Measurements from ENCODE around the gene STK11IP.

STK11IP gene

GRCh38 chr2:219559156-219559915, 38.3 kb upstream of the STK11IP start:
- Mint-ChIP-seq H3K27ac (no peak overlapping the region), H3K4me1 (no peaks in the 10 kb centered on the region), H3K9me3 (no peaks in the 10 kb centered on the region), H3K27me3 (peaks cover 37% of the 10 kb centered on the region), H3K4me3 (no peak overlapping the region), H3K36me3 (no peaks in the 10 kb centered on the region)
- ATAC-seq (ENCODE audit: low read depth) = no peak
- no peak for DNase-seq (ENCODE audit: low spot score in 2 of 2)

GRCh38 chr2:219560037-219560892, 37.4 kb upstream of the STK11IP start:
- ATAC-seq (ENCODE audit: low read depth) (peak; percentile 66), DNase-seq (ENCODE audit: low spot score in 2 of 2) (no peak)
- no peak overlapping the region for H3K27ac Mint-ChIP-seq
- peaks cover 34% of the 10 kb centered on the region for H3K27me3 Mint-ChIP-seq
- H3K9me3 Mint-ChIP-seq = no peaks in the 10 kb centered on the region
- no peaks in the 10 kb centered on the region for H3K4me1 Mint-ChIP-seq
- no peak overlapping the region for H3K4me3 Mint-ChIP-seq
- no peaks in the 10 kb centered on the region for H3K36me3 Mint-ChIP-seq

GRCh38 chr2:219560893-219561178, 36.8 kb upstream of the STK11IP start:
- no peak for DNase-seq (ENCODE audit: low spot score in 2 of 2)
- H3K4me1 Mint-ChIP-seq = no peaks in the 10 kb centered on the region
- peaks cover 36% of the 10 kb centered on the region for H3K27me3 Mint-ChIP-seq
- no peaks in the 10 kb centered on the region for H3K36me3 Mint-ChIP-seq
- ATAC-seq (ENCODE audit: low read depth) = no peak
- no peak overlapping the region for H3K27ac Mint-ChIP-seq
- no peaks in the 10 kb centered on the region for H3K9me3 Mint-ChIP-seq
- H3K4me3 Mint-ChIP-seq = no peak overlapping the region

- ATAC-seq (ENCODE audit: low read depth) = no peak
- no peak overlapping the region for H3K27ac Mint-ChIP-seq
- no peak for DNase-seq (ENCODE audit: low spot score in 2 of 2)
- no peaks in the 10 kb centered on the region for H3K9me3 Mint-ChIP-seq
- H3K36me3 Mint-ChIP-seq = no peaks in the 10 kb centered on the region
- H3K4me3 Mint-ChIP-seq = no peak overlapping the region
- H3K4me1 Mint-ChIP-seq = no peaks in the 10 kb centered on the region
- peaks cover 37% of the 10 kb centered on the region for H3K27me3 Mint-ChIP-seq
Measured at GRCh38 chr2:219561179-219562048, 36.2 kb upstream of the STK11IP start.

GRCh38 chr2:219562049-219563020, 35.3 kb upstream of the STK11IP start:
- Mint-ChIP-seq H3K36me3 (no peaks in the 10 kb centered on the region), H3K27ac (no peak overlapping the region), H3K27me3 (peaks cover 34% of the 10 kb centered on the region), H3K4me1 (no peaks in the 10 kb centered on the region), H3K4me3 (no peak overlapping the region), H3K9me3 (no peaks in the 10 kb centered on the region)
- DNase-seq (ENCODE audit: low spot score in 2 of 2) (no peak), ATAC-seq (ENCODE audit: low read depth) (no peak)

GRCh38 chr2:219563271-219563928, 34.3 kb upstream of the STK11IP start:
- Mint-ChIP-seq H3K27ac (no peak overlapping the region), H3K4me3 (no peak overlapping the region), H3K9me3 (no peaks in the 10 kb centered on the region), H3K27me3 (peaks cover 36% of the 10 kb centered on the region), H3K4me1 (no peaks in the 10 kb centered on the region), H3K36me3 (no peaks in the 10 kb centered on the region)
- ATAC-seq (ENCODE audit: low read depth) (no peak), DNase-seq (ENCODE audit: low spot score in 2 of 2) (no peak)

- H3K4me3 Mint-ChIP-seq = no peak overlapping the region
- H3K9me3 Mint-ChIP-seq = no peaks in the 10 kb centered on the region
- ATAC-seq (ENCODE audit: low read depth) (no peak), DNase-seq (ENCODE audit: low spot score in 2 of 2) (no peak)
- H3K36me3 Mint-ChIP-seq = no peaks in the 10 kb centered on the region
- no peaks in the 10 kb centered on the region for H3K4me1 Mint-ChIP-seq
- peaks cover 34% of the 10 kb centered on the region for H3K27me3 Mint-ChIP-seq
- H3K27ac Mint-ChIP-seq = no peak overlapping the region
Measured at GRCh38 chr2:219565130-219566080, 32.3 kb upstream of the STK11IP start.

GRCh38 chr2:219566640-219567039, 31.0 kb upstream of the STK11IP start:
- Mint-ChIP-seq H3K27me3 (peaks cover 27% of the 10 kb centered on the region), H3K4me1 (peaks cover under 1% of the 10 kb centered on the region), H3K4me3 (no peak overlapping the region), H3K9me3 (no peaks in the 10 kb centered on the region), H3K36me3 (no peaks in the 10 kb centered on the region), H3K27ac (no peak overlapping the region)
- DNase-seq (ENCODE audit: low spot score in 2 of 2) = no peak
- ATAC-seq (ENCODE audit: low read depth) = no peak

GRCh38 chr2:219567131-219567530, 30.5 kb upstream of the STK11IP start:
- Mint-ChIP-seq H3K4me1 (peaks cover 4% of the 10 kb centered on the region), H3K4me3 (no peak overlapping the region), H3K36me3 (no peaks in the 10 kb centered on the region), H3K9me3 (no peaks in the 10 kb centered on the region), H3K27ac (no peak overlapping the region), H3K27me3 (peaks cover 31% of the 10 kb centered on the region)
- DNase-seq (ENCODE audit: low spot score in 2 of 2) = no peak
- ATAC-seq (ENCODE audit: low read depth) = no peak

- peaks cover 4% of the 10 kb centered on the region for H3K4me1 Mint-ChIP-seq
- ATAC-seq (ENCODE audit: low read depth) (no peak), DNase-seq (ENCODE audit: low spot score in 2 of 2) (no peak)
- no peaks in the 10 kb centered on the region for H3K9me3 Mint-ChIP-seq
- H3K27ac Mint-ChIP-seq = no peak overlapping the region
- no peaks in the 10 kb centered on the region for H3K36me3 Mint-ChIP-seq
- peaks cover 28% of the 10 kb centered on the region for H3K27me3 Mint-ChIP-seq
- no peak overlapping the region for H3K4me3 Mint-ChIP-seq
Measured at GRCh38 chr2:219567791-219568361, 29.8 kb upstream of the STK11IP start.

GRCh38 chr2:219569041-219569440, 28.6 kb upstream of the STK11IP start:
- DNase-seq (ENCODE audit: low spot score in 2 of 2) = no peak
- ATAC-seq (ENCODE audit: low read depth) = no peak
- no peak overlapping the region for H3K4me3 Mint-ChIP-seq
- H3K27ac Mint-ChIP-seq = no peak overlapping the region
- no peaks in the 10 kb centered on the region for H3K9me3 Mint-ChIP-seq
- no peaks in the 10 kb centered on the region for H3K36me3 Mint-ChIP-seq
- H3K4me1 Mint-ChIP-seq = peaks cover 4% of the 10 kb centered on the region
- peaks cover 28% of the 10 kb centered on the region for H3K27me3 Mint-ChIP-seq

GRCh38 chr2:219569635-219570034, 28.0 kb upstream of the STK11IP start:
- Mint-ChIP-seq H3K4me1 (peaks cover 4% of the 10 kb centered on the region), H3K36me3 (no peaks in the 10 kb centered on the region), H3K9me3 (no peaks in the 10 kb centered on the region), H3K4me3 (peak overlapping the region; percentile 25), H3K27me3 (peaks cover 24% of the 10 kb centered on the region), H3K27ac (no peak overlapping the region)
- DNase-seq (ENCODE audit: low spot score in 2 of 2) (no peak), ATAC-seq (ENCODE audit: low read depth) (no peak)
